ENCODE data around the gene LIN9. TPM values are rescaled to one million over a fixed set of nuclear protein-coding genes. Genes with fewer than 3 reads are reported as not detected.

LIN9 gene
- total and polyA plus RNA-seq, 2 experiments from 2014 or later, result 9.7 to 11.3 TPM

DNA sequence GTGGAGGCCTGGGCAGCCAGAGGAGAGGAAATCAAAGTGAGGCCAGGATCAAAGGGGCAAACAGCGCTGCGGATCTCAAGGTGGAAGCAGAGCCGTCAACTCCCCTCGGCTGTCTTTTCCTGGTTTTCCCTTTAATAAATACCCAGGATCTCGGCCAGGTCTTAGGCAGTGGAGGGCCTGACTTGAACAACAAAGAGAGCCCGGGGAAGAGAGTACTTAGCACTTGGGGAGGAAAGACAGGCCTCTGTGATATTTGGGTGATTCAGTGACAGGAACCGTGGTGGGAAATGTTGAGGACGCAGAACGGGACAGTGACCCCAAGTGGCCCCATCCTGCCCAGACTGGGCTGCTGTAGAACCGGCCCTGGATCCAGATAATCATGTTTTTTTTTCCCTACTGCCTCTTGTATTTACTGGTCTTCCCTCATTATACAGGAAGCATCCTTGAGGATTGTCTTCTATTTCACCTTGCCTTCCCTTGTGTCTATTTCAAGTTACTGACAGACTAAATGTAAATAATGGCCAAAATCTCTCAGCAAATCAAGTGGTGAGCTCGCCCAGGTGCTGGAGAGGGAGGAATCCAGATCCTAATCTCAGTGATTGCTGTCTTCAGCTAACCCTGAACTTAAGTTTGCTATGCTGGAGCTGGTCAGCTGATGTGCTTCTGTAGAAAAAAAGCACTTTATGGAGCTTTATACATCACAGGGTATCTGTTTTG, 88.3 kb downstream of the LIN9 start:
- no peak overlapping the region for H3K4me3 ChIP-seq

DNA sequence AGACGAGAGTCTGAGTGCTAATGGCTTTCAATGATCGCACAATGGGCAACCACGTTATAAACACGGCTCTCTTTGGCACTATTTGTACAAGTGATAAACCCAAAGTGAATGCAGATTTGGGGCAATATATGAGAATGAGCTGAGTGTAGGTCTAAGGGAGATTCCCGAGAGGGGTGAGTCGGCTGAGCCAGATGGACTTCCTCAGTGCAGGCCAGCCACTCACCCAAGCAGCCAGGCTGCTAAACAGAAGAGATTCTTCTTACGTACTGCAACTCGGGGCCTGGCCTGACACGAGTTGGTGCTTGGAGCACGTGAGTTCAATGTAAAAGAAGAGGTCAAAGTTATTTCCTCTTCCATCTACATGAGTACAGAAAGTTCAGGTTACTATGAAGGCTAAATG, 91.7 kb downstream of the LIN9 start:
- TF ChIP-seq, protein P1, sequence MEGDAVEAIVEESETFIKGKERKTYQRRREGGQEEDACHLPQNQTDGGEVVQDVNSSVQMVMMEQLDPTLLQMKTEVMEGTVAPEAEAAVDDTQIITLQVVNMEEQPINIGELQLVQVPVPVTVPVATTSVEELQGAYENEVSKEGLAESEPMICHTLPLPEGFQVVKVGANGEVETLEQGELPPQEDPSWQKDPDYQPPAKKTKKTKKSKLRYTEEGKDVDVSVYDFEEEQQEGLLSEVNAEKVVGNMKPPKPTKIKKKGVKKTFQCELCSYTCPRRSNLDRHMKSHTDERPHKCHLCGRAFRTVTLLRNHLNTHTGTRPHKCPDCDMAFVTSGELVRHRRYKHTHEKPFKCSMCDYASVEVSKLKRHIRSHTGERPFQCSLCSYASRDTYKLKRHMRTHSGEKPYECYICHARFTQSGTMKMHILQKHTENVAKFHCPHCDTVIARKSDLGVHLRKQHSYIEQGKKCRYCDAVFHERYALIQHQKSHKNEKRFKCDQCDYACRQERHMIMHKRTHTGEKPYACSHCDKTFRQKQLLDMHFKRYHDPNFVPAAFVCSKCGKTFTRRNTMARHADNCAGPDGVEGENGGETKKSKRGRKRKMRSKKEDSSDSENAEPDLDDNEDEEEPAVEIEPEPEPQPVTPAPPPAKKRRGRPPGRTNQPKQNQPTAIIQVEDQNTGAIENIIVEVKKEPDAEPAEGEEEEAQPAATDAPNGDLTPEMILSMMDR (IDR thresholded peaks at IDR 0.05; ENCODE audit: low read depth, low read length), result no peak
- H3K9me3 ChIP-seq (ENCODE audit: low read depth), result no peaks in the 10 kb centered on the region

More for the DNA sequence above, 88.3 kb downstream of the LIN9 start:
- no peaks in the 10 kb centered on the region for H3K27me3 ChIP-seq
- H3K27ac ChIP-seq, result peak overlapping the region; percentile 26
- DNase-seq (ENCODE audit: low read depth in 1 of 2, low spot score in 1 of 2), result peak in 1 of 2 donors; percentile 20
- H3K9me3 ChIP-seq (ENCODE audit: low read depth), result no peaks in the 10 kb centered on the region
- H3K4me1 ChIP-seq (ENCODE audit: low read depth), result peaks cover 14% of the 10 kb centered on the region
- TF ChIP-seq, protein P1 (IDR thresholded peaks at IDR 0.05; ENCODE audit: low read depth, low read length), result no peak
- no peaks in the 10 kb centered on the region for H3K36me3 ChIP-seq

DNA sequence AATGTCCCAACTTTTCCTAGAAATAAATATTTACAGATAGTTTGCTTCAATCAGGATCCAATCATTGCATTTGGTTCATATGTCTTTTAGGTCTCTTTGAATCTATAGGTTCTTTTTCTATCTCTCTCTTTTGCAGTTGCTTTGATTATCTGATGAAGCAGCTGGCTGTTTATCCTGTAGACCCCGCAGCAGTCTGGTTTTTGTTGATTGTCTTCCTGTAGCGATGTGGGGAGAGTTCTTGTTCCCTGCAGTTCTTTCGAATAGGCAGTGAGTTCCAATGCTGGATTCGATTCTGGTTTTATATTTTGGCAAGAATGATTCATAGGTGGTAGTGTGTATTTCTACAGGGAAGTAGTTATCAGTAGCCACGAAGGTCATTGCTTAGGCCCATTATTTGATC, 92.9 kb downstream of the LIN9 start:
- Histone ChIP-seq H3K9me3 (ENCODE audit: low read depth) (no peaks in the 10 kb centered on the region), H3K27me3 (no peaks in the 10 kb centered on the region), H3K27ac (no peak overlapping the region), H3K4me1 (ENCODE audit: low read depth) (peaks cover 14% of the 10 kb centered on the region), H3K4me3 (no peak overlapping the region), H3K36me3 (no peaks in the 10 kb centered on the region)
- no peak for DNase-seq (ENCODE audit: low read depth in 1 of 2, low spot score in 1 of 2)
- TF ChIP-seq, protein P1 (IDR thresholded peaks at IDR 0.05; ENCODE audit: low read depth, low read length), result no peak

More for the DNA sequence above, 91.7 kb downstream of the LIN9 start:
- peaks cover 14% of the 10 kb centered on the region for H3K4me1 ChIP-seq (ENCODE audit: low read depth)
- H3K27ac ChIP-seq, result peak overlapping the region; percentile 48
- no peaks in the 10 kb centered on the region for H3K36me3 ChIP-seq
- DNase-seq (ENCODE audit: low read depth in 1 of 2, low spot score in 1 of 2), result peak; percentile 22 to 32
- no peak overlapping the region for H3K4me3 ChIP-seq
- no peaks in the 10 kb centered on the region for H3K27me3 ChIP-seq

- Histone ChIP-seq H3K9me3 (ENCODE audit: low read depth) (no peaks in the 10 kb centered on the region), H3K36me3 (no peaks in the 10 kb centered on the region), H3K27me3 (no peaks in the 10 kb centered on the region), H3K4me3 (no peak overlapping the region), H3K4me1 (ENCODE audit: low read depth) (peaks cover 7% of the 10 kb centered on the region), H3K27ac (no peak overlapping the region)
- DNase-seq (ENCODE audit: low read depth in 1 of 2, low spot score in 1 of 2), result no peak
- TF ChIP-seq, protein P1 (IDR thresholded peaks at IDR 0.05; ENCODE audit: low read depth, low read length), result no peak
Observed at GRCh38 chr1:226215239-226215638, 93.7 kb downstream of the LIN9 start.

DNA sequence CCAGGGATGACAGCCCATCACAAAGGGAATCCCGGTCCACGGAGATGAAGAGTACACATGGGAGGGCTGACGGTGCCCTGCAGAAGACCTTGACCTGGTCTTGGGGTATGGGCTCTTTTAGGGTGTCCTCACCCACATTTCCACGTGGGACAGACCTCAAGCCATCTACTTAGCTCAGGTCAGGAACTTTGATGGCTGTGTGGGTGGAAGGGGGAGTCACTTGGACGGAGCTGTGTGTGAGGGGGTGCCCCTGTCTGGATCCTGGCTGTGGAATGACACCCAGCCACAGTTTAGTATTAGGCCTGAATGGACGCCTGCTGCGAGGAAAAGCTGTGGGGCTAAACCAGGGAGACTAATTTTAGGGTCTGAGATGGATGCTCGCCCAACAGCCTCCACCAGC, 96.4 kb downstream of the LIN9 start:
- H3K4me3 ChIP-seq, result no peak overlapping the region
- H3K27me3 ChIP-seq, result no peaks in the 10 kb centered on the region
- no peak for DNase-seq (ENCODE audit: low read depth in 1 of 2, low spot score in 1 of 2)
- no peaks in the 10 kb centered on the region for H3K9me3 ChIP-seq (ENCODE audit: low read depth)
- TF ChIP-seq, protein P1 (IDR thresholded peaks at IDR 0.05; ENCODE audit: low read depth, low read length), result no peak
- peaks cover 4% of the 10 kb centered on the region for H3K4me1 ChIP-seq (ENCODE audit: low read depth)
- H3K27ac ChIP-seq, result no peak overlapping the region
- H3K36me3 ChIP-seq, result no peaks in the 10 kb centered on the region
